Neural progenitor cell (in vitro differentiated cells): ENCODE data around the gene KCNJ15. TPM values are rescaled to one million over a fixed set of nuclear protein-coding genes. Genes with fewer than 3 reads are reported as not detected.

Experiments used
- DNase-seq: peaks from one replicate; pipeline ENCODE4 v3.0.0-alpha.2; 2016; ENCODE audit warnings: low spot score
- H2AFZ ChIP-seq: fragments of 200-600 bp; sonication (generic); replicated peaks from 2 replicates; pipeline ENCODE4 v1.6.1; 2016; ENCODE audit warnings: antibody characterized with exemption
- H3F3A ChIP-seq: fragments of 200-600 bp; sonication (generic); 2 replicates; pipeline ENCODE4 v1.6.1; 2016; ENCODE audit warnings: antibody characterized with exemption, low read depth
- H3K27ac ChIP-seq: fragments of 200-600 bp; sonication (generic); 2 replicates; pipeline ENCODE4 v1.5.1; 2016; ENCODE audit warnings: mild to moderate bottlenecking
- H3K27me3 ChIP-seq: fragments of 200-600 bp; sonication (generic); 2 replicates; pipeline ENCODE4 v1.6.1; 2016; ENCODE audit warnings: mild to moderate bottlenecking, moderate library complexity
- H3K36me3 ChIP-seq: fragments of 200-600 bp; sonication (generic); 2 replicates; pipeline ENCODE4 v1.5.1; 2016
- H3K4me1 ChIP-seq: fragments of 200-600 bp; sonication (generic); 2 replicates; pipeline ENCODE4 v1.6.1; 2016; ENCODE audit warnings: mixed run types
- H3K4me2 ChIP-seq: fragments of 200-600 bp; sonication (generic); 2 replicates; pipeline ENCODE4 v1.6.1; 2016
- H3K4me3 ChIP-seq: fragments of 200-600 bp; sonication (generic); 2 replicates; pipeline ENCODE4 v1.5.1; 2016
- H3K79me2 ChIP-seq: fragments of 200-600 bp; sonication (generic); 2 replicates; pipeline ENCODE4 v1.6.1; 2016; ENCODE audit warnings: low read depth
- H3K9ac ChIP-seq: fragments of 200-600 bp; sonication (generic); 2 replicates; pipeline ENCODE4 v1.6.1; 2016
- H3K9me3 ChIP-seq: fragments of 200-600 bp; sonication (generic); 2 replicates; pipeline ENCODE4 v1.5.1; 2016; ENCODE audit warnings: low read depth
- H4K20me1 ChIP-seq: fragments of 200-600 bp; sonication (generic); 2 replicates; pipeline ENCODE4 v1.6.1; 2016; ENCODE audit warnings: low read depth
- H3K27ac Mint-ChIP-seq: 3 replicates; pipeline ENCODE4 v1.8.0; 2021; ENCODE audit warnings: mixed read lengths
- H3K27me3 Mint-ChIP-seq: 2 replicates; pipeline ENCODE4 v1.8.0; 2022; ENCODE audit warnings: low read depth, mild to moderate bottlenecking, inconsistent platforms, moderate library complexity, mixed read lengths; ENCODE audit not compliant: insufficient read depth
- H3K36me3 Mint-ChIP-seq: 3 replicates; pipeline ENCODE4 v1.8.0; 2021; ENCODE audit warnings: mixed read lengths
- H3K4me1 Mint-ChIP-seq: 3 replicates; pipeline ENCODE4 v1.8.0; 2021; ENCODE audit warnings: mixed read lengths
- H3K4me3 Mint-ChIP-seq: 3 replicates; pipeline ENCODE4 v1.8.0; 2021; ENCODE audit warnings: mild to moderate bottlenecking, moderate library complexity, mixed read lengths
- H3K9me3 Mint-ChIP-seq: 3 replicates; pipeline ENCODE4 v1.8.0; 2020; ENCODE audit warnings: mixed read lengths
- CTCF ChIP-seq: fragments of 200-600 bp; sonication (generic); IDR thresholded peaks from 2 replicates; pipeline ENCODE4 v1.5.1; 2017; ENCODE audit warnings: antibody characterized with exemption, mild to moderate bottlenecking
- EZH2 ChIP-seq: fragments of 200-600 bp; sonication (generic); IDR thresholded peaks from 2 replicates; pipeline ENCODE4 v1.6.1; 2017; ENCODE audit warnings: antibody characterized with exemption, mild to moderate bottlenecking, moderate library complexity
- EZH2phosphoT487 ChIP-seq: fragments of 200-600 bp; sonication (generic); IDR thresholded peaks from 2 replicates; pipeline ENCODE4 v1.6.1; 2017; ENCODE audit warnings: antibody characterized with exemption
- total RNA-seq: library from RNA; depleted of rRNA; stranded (reverse); fragments of >200 nt; gene quantifications from 2 replicates; pipeline ENCODE4 v1.2.3, GENCODE V29; 2015; ENCODE audit warnings: low replicate concordance

KCNJ15 gene
- total RNA-seq, 1 donor from 2014 or later = not detected

GRCh38 chr21:38228115-38228514 lies 28.7 kb upstream of the KCNJ15 start:
- no peaks in the 10 kb centered on the region for H3K4me1 ChIP-seq
- no peak overlapping the region for H3K4me2 ChIP-seq
- no peak overlapping the region for H3K4me3 ChIP-seq
- TF ChIP-seq CTCF (no peak), EZH2 (no peak), EZH2phosphoT487 (no peak)
- Mint-ChIP-seq H3K4me1 (no peaks in the 10 kb centered on the region), H3K27ac (no peak overlapping the region), H3K27me3 (peaks cover 2% of the 10 kb centered on the region), H3K4me3 (no peak overlapping the region), H3K36me3 (no peaks in the 10 kb centered on the region), H3K9me3 (peaks cover 55% of the 10 kb centered on the region)
- DNase-seq = no peak
- H3F3A ChIP-seq = no peaks in the 10 kb centered on the region
- no peaks in the 10 kb centered on the region for H4K20me1 ChIP-seq
- H3K27ac ChIP-seq = no peak overlapping the region
- H3K27me3 ChIP-seq = no peaks in the 10 kb centered on the region
- H3K9me3 ChIP-seq = peaks cover 17% of the 10 kb centered on the region
- no peak overlapping the region for H3K9ac ChIP-seq
- no peaks in the 10 kb centered on the region for H3K79me2 ChIP-seq
- no peak overlapping the region for H2AFZ ChIP-seq
- H3K36me3 ChIP-seq = no peaks in the 10 kb centered on the region

GRCh38 chr21:38228537-38228936 lies 28.3 kb upstream of the KCNJ15 start:
- H3K79me2 ChIP-seq = no peaks in the 10 kb centered on the region
- no peak overlapping the region for H3K27ac ChIP-seq
- no peak overlapping the region for H3K9ac ChIP-seq
- H3K36me3 ChIP-seq = no peaks in the 10 kb centered on the region
- H3K27me3 ChIP-seq = no peaks in the 10 kb centered on the region
- no peak overlapping the region for H3K27ac Mint-ChIP-seq
- no peak overlapping the region for H3K4me3 Mint-ChIP-seq
- H3K4me3 ChIP-seq = no peak overlapping the region
- no peaks in the 10 kb centered on the region for H3F3A ChIP-seq
- TF ChIP-seq CTCF (no peak), EZH2 (no peak), EZH2phosphoT487 (no peak)
- no peaks in the 10 kb centered on the region for H4K20me1 ChIP-seq
- no peak overlapping the region for H2AFZ ChIP-seq
- no peaks in the 10 kb centered on the region for H3K4me1 Mint-ChIP-seq
- peaks cover 2% of the 10 kb centered on the region for H3K27me3 Mint-ChIP-seq
- H3K36me3 Mint-ChIP-seq = no peaks in the 10 kb centered on the region
- no peak for DNase-seq
- H3K9me3 Mint-ChIP-seq = peaks cover 54% of the 10 kb centered on the region
- no peaks in the 10 kb centered on the region for H3K4me1 ChIP-seq
- H3K9me3 ChIP-seq = peaks cover 17% of the 10 kb centered on the region
- no peak overlapping the region for H3K4me2 ChIP-seq

- H3K27me3 Mint-ChIP-seq = peaks cover 4% of the 10 kb centered on the region
- TF ChIP-seq CTCF (no peak), EZH2phosphoT487 (no peak), EZH2 (no peak)
- no peak overlapping the region for H3K27ac ChIP-seq
- H3K4me3 Mint-ChIP-seq = no peak overlapping the region
- H3K4me1 ChIP-seq = no peaks in the 10 kb centered on the region
- no peaks in the 10 kb centered on the region for H3K36me3 ChIP-seq
- no peaks in the 10 kb centered on the region for H3F3A ChIP-seq
- H3K27me3 ChIP-seq = no peaks in the 10 kb centered on the region
- peaks cover 17% of the 10 kb centered on the region for H3K9me3 ChIP-seq
- H2AFZ ChIP-seq = no peak overlapping the region
- no peaks in the 10 kb centered on the region for H3K36me3 Mint-ChIP-seq
- no peaks in the 10 kb centered on the region for H3K4me1 Mint-ChIP-seq
- no peak overlapping the region for H3K9ac ChIP-seq
- H3K27ac Mint-ChIP-seq = no peak overlapping the region
- no peaks in the 10 kb centered on the region for H3K79me2 ChIP-seq
- H3K4me3 ChIP-seq = no peak overlapping the region
- peak; percentile 3 for DNase-seq
- H4K20me1 ChIP-seq = no peaks in the 10 kb centered on the region
- H3K9me3 Mint-ChIP-seq = peaks cover 45% of the 10 kb centered on the region
- no peak overlapping the region for H3K4me2 ChIP-seq
Measured at GRCh38 chr21:38229260-38229877, 27.4 kb upstream of the KCNJ15 start.
